Type B pancreatic cell (in vitro differentiated cells): ENCODE results near the gene GUCY1B1. TPM values are rescaled to one million over a fixed set of nuclear protein-coding genes. Genes with fewer than 3 reads are reported as not detected.
A peak's percentile ranks its signal among the peaks of the same experiment; 100 is the strongest.

Experiments used
- DNase-seq: peaks from one replicate; pipeline ENCODE4 v3.0.0; 2021; ENCODE audit warnings: mixed read lengths; ENCODE audit not compliant: unreplicated experiment; ENCODE audit errors: extremely low spot score
- H3K27ac Mint-ChIP-seq: 2 replicates; pipeline ENCODE4 v1.8.0; 2021; ENCODE audit warnings: mild to moderate bottlenecking, mixed read lengths
- H3K27me3 Mint-ChIP-seq: 2 replicates; pipeline ENCODE4 v1.8.0; 2021; ENCODE audit warnings: mixed read lengths
- H3K36me3 Mint-ChIP-seq: 2 replicates; pipeline ENCODE4 v1.8.0; 2021; ENCODE audit warnings: mixed read lengths
- H3K4me1 Mint-ChIP-seq: one replicate; pipeline ENCODE4 v1.8.0; 2021; ENCODE audit warnings: mixed read lengths; ENCODE audit not compliant: unreplicated experiment
- H3K4me3 Mint-ChIP-seq: 2 replicates; pipeline ENCODE4 v1.8.0; 2021; ENCODE audit warnings: mild to moderate bottlenecking, mixed read lengths
- H3K9me3 Mint-ChIP-seq: 2 replicates; pipeline ENCODE4 v1.8.0; 2021; ENCODE audit warnings: mixed read lengths
- CTCF ChIP-seq: fragments of 200-600 bp; sonication (generic); conservative IDR thresholded peaks from 2 replicates; pipeline ENCODE4 v1.5.0; 2021; ENCODE audit warnings: antibody characterized with exemption, mild to moderate bottlenecking
- total RNA-seq: library from RNA; stranded (reverse); gene quantifications from 2 replicates; pipeline ENCODE4 v1.2.1, GENCODE V29; 2021; ENCODE audit warnings: low replicate concordance

GUCY1B1 gene
- total RNA-seq, 1 donor from 2014 or later = 6.6 TPM

- H3K4me3 Mint-ChIP-seq = no peak overlapping the region
- H3K27ac Mint-ChIP-seq = peak overlapping the region; percentile 10
- no peaks in the 10 kb centered on the region for H3K9me3 Mint-ChIP-seq
- DNase-seq = no peak
- no peaks in the 10 kb centered on the region for H3K36me3 Mint-ChIP-seq
- peak; percentile 87 for TF ChIP-seq CTCF
- H3K27me3 Mint-ChIP-seq = no peaks in the 10 kb centered on the region
- peaks cover 3% of the 10 kb centered on the region for H3K4me1 Mint-ChIP-seq
These were observed 51.0 kb downstream of the GUCY1B1 start for GRCh38 chr4:155809835-155810234.

GRCh38 chr4:155811083-155811482 is 52.3 kb downstream of the GUCY1B1 start:
- no peak overlapping the region for H3K4me3 Mint-ChIP-seq
- no peaks in the 10 kb centered on the region for H3K27me3 Mint-ChIP-seq
- no peak overlapping the region for H3K27ac Mint-ChIP-seq
- peaks cover 3% of the 10 kb centered on the region for H3K4me1 Mint-ChIP-seq
- no peak for TF ChIP-seq CTCF
- no peaks in the 10 kb centered on the region for H3K36me3 Mint-ChIP-seq
- H3K9me3 Mint-ChIP-seq = no peaks in the 10 kb centered on the region
- DNase-seq = no peak

GRCh38 chr4:155818639-155819038 is 59.8 kb downstream of the GUCY1B1 start:
- no peak for TF ChIP-seq CTCF
- Mint-ChIP-seq H3K36me3 (no peaks in the 10 kb centered on the region), H3K4me1 (no peaks in the 10 kb centered on the region), H3K9me3 (peaks cover 8% of the 10 kb centered on the region), H3K4me3 (peak overlapping the region; percentile 48), H3K27me3 (no peaks in the 10 kb centered on the region), H3K27ac (peak overlapping the region; percentile 91)
- no peak for DNase-seq

- Mint-ChIP-seq H3K27me3 (no peaks in the 10 kb centered on the region), H3K4me1 (no peaks in the 10 kb centered on the region), H3K27ac (peak overlapping the region; percentile 91), H3K36me3 (no peaks in the 10 kb centered on the region), H3K9me3 (peaks cover 8% of the 10 kb centered on the region), H3K4me3 (no peak overlapping the region)
- no peak for DNase-seq
- TF ChIP-seq CTCF = no peak
These were observed 60.2 kb downstream of the GUCY1B1 start for GRCh38 chr4:155819066-155819465.

GRCh38 chr4:155820887-155821518 is 62.2 kb downstream of the GUCY1B1 start:
- no peak for DNase-seq
- Mint-ChIP-seq H3K27me3 (no peaks in the 10 kb centered on the region), H3K4me1 (no peaks in the 10 kb centered on the region), H3K36me3 (no peaks in the 10 kb centered on the region), H3K4me3 (no peak overlapping the region), H3K27ac (no peak overlapping the region), H3K9me3 (peaks cover 14% of the 10 kb centered on the region)
- TF ChIP-seq CTCF = no peak
